Metanephros (tissue), 2 donors: ENCODE data around the gene MAP7. TPM values are rescaled to one million over a fixed set of nuclear protein-coding genes. Genes with fewer than 3 reads are reported as not detected.

ENCODE experiments used
- small RNA-seq: library from RNA; depleted of rRNA; stranded (forward); fragments of <200 nt; gene quantifications from one replicate; pipeline ENCODE3, GENCODE V24; 2014; ENCODE audit warnings: low replicate concordance
- total RNA-seq: library from RNA; depleted of rRNA; stranded (reverse); fragments of >200 nt; gene quantifications from one replicate; pipeline ENCODE4 v1.2.3, GENCODE V29; 2014

MAP7 gene
- total RNA-seq: 15.8 TPM

DNA sequence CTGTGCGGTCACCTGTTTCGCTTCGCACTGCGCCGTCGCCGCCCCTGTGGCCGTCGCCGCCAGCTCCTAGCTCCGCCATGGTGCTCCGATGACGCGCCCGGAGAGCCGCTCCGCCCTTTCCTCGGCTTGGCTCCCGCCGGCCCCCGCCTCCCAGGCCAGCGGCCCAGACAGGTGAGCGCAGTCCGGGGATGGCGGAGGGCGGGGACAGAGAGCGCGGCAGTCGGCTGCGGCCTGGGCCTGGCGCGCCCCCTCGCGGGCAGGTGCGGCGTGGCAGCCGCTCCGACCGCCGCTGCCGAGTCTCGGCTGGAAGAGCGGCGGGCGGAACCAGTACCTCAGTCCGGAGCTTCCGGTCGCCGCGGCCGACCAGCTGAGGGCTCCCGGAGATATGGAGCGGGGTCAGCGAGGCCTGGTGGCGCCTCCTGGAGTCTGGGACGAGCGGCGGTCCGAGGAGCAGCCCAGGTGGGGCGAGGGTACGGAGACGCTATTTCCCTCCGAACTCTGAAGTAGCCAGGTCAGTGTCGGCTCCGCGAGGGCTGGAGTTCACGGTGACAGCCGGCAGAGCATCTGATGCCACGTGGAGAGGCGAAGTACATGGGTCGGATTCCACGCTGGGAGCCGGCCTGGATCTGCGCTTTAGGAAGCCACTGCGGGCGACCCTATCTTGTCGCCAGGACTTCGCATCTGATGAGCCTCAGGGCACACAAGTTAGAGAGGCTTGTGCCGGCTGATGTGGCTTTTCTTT lies at the start of gene MAP7:
MAP7 (minus strand) TSS at position 93 of the 742 bp plus-strand sequence; CDS start at position 79, 14 bp downstream.

Small RNA genes within 50 kb of the gene (small RNA-seq; reads per million reads assigned to genes)
- not detected for gene AL023284.1
- gene NDUFS5P1: not detected

Other genes starting within 250 kb of the MAP7 start
- 8.3 TPM for gene MAP3K5, start 242.1 kb upstream of the MAP7 start, total RNA-seq